Left lung (tissue), 10 donors: ENCODE measurements around the gene DMXL2. TPM values are rescaled to one million over a fixed set of nuclear protein-coding genes. Genes with fewer than 3 reads are reported as not detected.

Source experiments
- ATAC-seq: fragments of 200-7000 bp; cut with Tn5 transposase; one replicate; pipeline ENCODE4 v1.9.1; 2020; ENCODE audit warnings: moderate library complexity
- DNase-seq, 4 donors: peaks; one replicate each; pipeline ENCODE4 v3.0.0-alpha.2; 2013 to 2020
- H3K27ac ChIP-seq, 2 donors: fragments of 200-600 bp; sonication (generic) in 1 of 2; one replicate each; pipeline versions ENCODE4 v1.5.0 to v1.8.0; 2020 to 2021
- H3K27me3 ChIP-seq, 2 donors: fragments of 200-600 bp; sonication (generic) in 1 of 2; one replicate each; pipeline versions ENCODE4 v1.5.0 to v1.8.0; 2020 to 2021
- H3K36me3 ChIP-seq, 2 donors: fragments of 200-600 bp; sonication (generic) in 1 of 2; one replicate each; pipeline versions ENCODE4 v1.5.0 to v1.8.0; 2020 to 2021
- H3K4me1 ChIP-seq, 2 donors: fragments of 200-600 bp; one replicate each; pipeline ENCODE4 v1.8.0; 2021
- H3K4me3 ChIP-seq, 2 donors: fragments of 200-600 bp; sonication (generic) in 1 of 2; one replicate each; pipeline versions ENCODE4 v1.5.0 to v1.8.0; 2020 to 2021; ENCODE audit warnings: mild to moderate bottlenecking in 1 of 2
- H3K9me3 ChIP-seq, 2 donors: fragments of 200-600 bp; sonication (generic) in 1 of 2; one replicate each; pipeline versions ENCODE4 v1.5.0 to v1.8.0; 2020 to 2021
- CTCF ChIP-seq, 2 donors: fragments of 200-600 bp; sonication (generic) in 1 of 2; IDR thresholded peaks; one replicate each; pipeline versions ENCODE4 v1.5.0 to v1.8.0; 2021; ENCODE audit warnings: antibody characterized with exemption in 2 of 2
- intact Hi-C, 2 donors: fragments of 100-400 bp; cut with DNase I; formaldehyde crosslinking; loops; one replicate each; pipeline versions ENCODE4 v1.11.2 to v1.14.2; 2022
- polyA plus RNA-seq, 6 donors: library from polyadenylated mRNA; unstranded; fragments of 120-200 nt; gene quantifications; one replicate each; pipeline ENCODE4 v1.2.1, GENCODE V29; 2013; ENCODE audit not compliant: insufficient read length in 6 of 6
- total RNA-seq, 2 donors: library from RNA; stranded (reverse); fragmentation: NEBNext Ultra II Directional; extraction: Animal tissue kit (Norgen Biotek cat#: 25700); gene quantifications; one replicate each; pipeline ENCODE4 v1.2.1, GENCODE V29; 2021
- donor health status: DM: no; HTN: yes; CAD: no.
- donor health status: DM: no; HTN: no; CAD: no.

Gene DMXL2
- total and polyA plus RNA-seq, 8 donors: 38.7 to 96.5 (median 79.2) TPM

- intact Hi-C loops: no loop called here
- Histone ChIP-seq H3K36me3 (no peaks in the 10 kb centered on the region), H3K9me3 (no peaks in the 10 kb centered on the region), H3K27me3 (no peaks in the 10 kb centered on the region), H3K4me1 (no peaks in the 10 kb centered on the region), H3K27ac (no peak overlapping the region), H3K4me3 (no peak overlapping the region)
- TF ChIP-seq CTCF (IDR thresholded peaks at IDR 0.05): peak; percentile 42 to 56
- DNase-seq (peak in 3 of 4 donors; percentile 11 to 83 (median 48)), ATAC-seq (peak; percentile 62)
Observed at GRCh38 chr15:51401872-51402517, 220.6 kb downstream of the DMXL2 start.

- TF ChIP-seq CTCF (IDR thresholded peaks at IDR 0.05): no peak
- Histone ChIP-seq H3K4me1 (no peaks in the 10 kb centered on the region), H3K9me3 (no peaks in the 10 kb centered on the region), H3K27ac (no peak overlapping the region), H3K4me3 (no peak overlapping the region), H3K36me3 (no peaks in the 10 kb centered on the region), H3K27me3 (no peaks in the 10 kb centered on the region)
- ATAC-seq (peak; percentile 87), DNase-seq (no peak)
- intact Hi-C loops: no loop called here
Observed at GRCh38 chr15:51401051-51401780, 221.4 kb downstream of the DMXL2 start.

- no peak overlapping the region for H3K27ac ChIP-seq
- TF ChIP-seq CTCF (IDR thresholded peaks at IDR 0.05): no peak
- H3K27me3 ChIP-seq: no peaks in the 10 kb centered on the region
- DNase-seq: no peak
- peaks cover 0 to 6% of the 10 kb centered on the region in 2 donors for H3K4me1 ChIP-seq
- no peak overlapping the region for H3K4me3 ChIP-seq
- H3K9me3 ChIP-seq: no peaks in the 10 kb centered on the region
- H3K36me3 ChIP-seq: no peaks in the 10 kb centered on the region
- ATAC-seq: no peak
- intact Hi-C loops: no loop called here
Observed at GRCh38 chr15:51398626-51399025, 223.9 kb downstream of the DMXL2 start.

Other genes with a start within 250 kb of the DMXL2 start
- gene SCG3, start 58.7 kb upstream of the DMXL2 start, total RNA-seq: under 1 TPM in 1 of 2 donors, not detected in 1; 0.12 TPM
- 1 to 10 TPM in 4 of 6 donors, under 1 TPM in 2; 0.93 to 2.2 (median 1.3) TPM for gene SCG3, start 58.7 kb upstream of the DMXL2 start, polyA plus RNA-seq
- 10 to 100 TPM; 12.7 to 19.6 TPM for gene LYSMD2, start 114.9 kb upstream of the DMXL2 start, total RNA-seq
- 1 to 10 TPM; 5.2 to 7.5 (median 5.8) TPM for gene LYSMD2, start 114.9 kb upstream of the DMXL2 start, polyA plus RNA-seq
- gene TMOD2, start 128.8 kb upstream of the DMXL2 start, total RNA-seq: 10 to 100 TPM; 10.8 to 11.3 TPM
- gene TMOD2, start 128.8 kb upstream of the DMXL2 start, polyA plus RNA-seq: 1 to 10 TPM; 5.2 to 8.7 (median 6.0) TPM
- 10 to 100 TPM; 86.3 to 90.8 TPM for gene TMOD3, start 206.9 kb upstream of the DMXL2 start, total RNA-seq
- gene TMOD3, start 206.9 kb upstream of the DMXL2 start, polyA plus RNA-seq: 10 to 100 TPM; 68.2 to 79.6 (median 69.4) TPM